ENCODE results near the gene ACP7.

Gene ACP7

GRCh38 chr19:39125554-39126311 lies 41.6 kb downstream of the ACP7 start, which contains the start of gene PAK4:
Gene PAK4, plus strand, starts transcription at chr19:39125786. Its CDS starts 43,768 bp downstream, at chr19:39169554.
- Mint-ChIP-seq H3K36me3 (peaks cover 2% of the 10 kb centered on the region), H3K27me3 (peaks cover 17% of the 10 kb centered on the region), H3K27ac (peak within 1 kb of the TSS; percentile 94), H3K4me1 (peaks cover 46% of the 10 kb centered on the region), H3K9me3 (no peaks in the 10 kb centered on the region), H3K4me3 (peak within 1 kb of the TSS; percentile 98)
- peak; percentile 98 for DNase-seq
- CTCF ChIA-PET, result no interaction called here

- Mint-ChIP-seq H3K27ac (peak overlapping the region; percentile 94), H3K27me3 (peaks cover 13% of the 10 kb centered on the region), H3K4me3 (peak overlapping the region; percentile 98), H3K36me3 (peaks cover 2% of the 10 kb centered on the region), H3K4me1 (peaks cover 47% of the 10 kb centered on the region), H3K9me3 (no peaks in the 10 kb centered on the region)
- CTCF ChIA-PET, result no interaction called here
- no peak for DNase-seq
Observed at GRCh38 chr19:39126312-39127187, 42.4 kb downstream of the ACP7 start.

- peaks cover 2% of the 10 kb centered on the region for H3K36me3 Mint-ChIP-seq
- CTCF ChIA-PET, result no interaction called here
- peaks cover 6% of the 10 kb centered on the region for H3K27me3 Mint-ChIP-seq
- DNase-seq, result no peak
- H3K4me1 Mint-ChIP-seq, result peaks cover 36% of the 10 kb centered on the region
- peak overlapping the region; percentile 98 for H3K4me3 Mint-ChIP-seq
- H3K27ac Mint-ChIP-seq, result no peak overlapping the region
- no peaks in the 10 kb centered on the region for H3K9me3 Mint-ChIP-seq
Observed at GRCh38 chr19:39127812-39128515, 43.8 kb downstream of the ACP7 start.

- no peak for DNase-seq
- Mint-ChIP-seq H3K27ac (no peak overlapping the region), H3K4me3 (no peak overlapping the region), H3K4me1 (peaks cover 36% of the 10 kb centered on the region), H3K36me3 (peaks cover 2% of the 10 kb centered on the region), H3K9me3 (no peaks in the 10 kb centered on the region), H3K27me3 (peaks cover 2% of the 10 kb centered on the region)
- CTCF ChIA-PET, result no interaction called here
Observed at GRCh38 chr19:39128516-39129079, 44.4 kb downstream of the ACP7 start.

- CTCF ChIA-PET, result no interaction called here
- H3K4me1 Mint-ChIP-seq, result peaks cover 35% of the 10 kb centered on the region
- H3K4me3 Mint-ChIP-seq, result no peak overlapping the region
Observed at GRCh38 chr19:39129116-39129515, 44.9 kb downstream of the ACP7 start.

GRCh38 chr19:39130337-39131254 lies 46.4 kb downstream of the ACP7 start:
- CTCF ChIA-PET, result no interaction called here
- Mint-ChIP-seq H3K4me1 (peaks cover 25% of the 10 kb centered on the region), H3K27ac (no peak overlapping the region), H3K9me3 (no peaks in the 10 kb centered on the region), H3K4me3 (no peak overlapping the region), H3K27me3 (no peaks in the 10 kb centered on the region), H3K36me3 (peaks cover under 1% of the 10 kb centered on the region)
- DNase-seq, result no peak

More at GRCh38 chr19:39129116-39129515, 44.9 kb downstream of the ACP7 start:
- H3K9me3 Mint-ChIP-seq, result no peaks in the 10 kb centered on the region
- no peak overlapping the region for H3K27ac Mint-ChIP-seq
- no peak for DNase-seq
- H3K27me3 Mint-ChIP-seq, result no peaks in the 10 kb centered on the region
- peaks cover 2% of the 10 kb centered on the region for H3K36me3 Mint-ChIP-seq

GRCh38 chr19:39131255-39131755 lies 47.1 kb downstream of the ACP7 start:
- Mint-ChIP-seq H3K27ac (no peak overlapping the region), H3K36me3 (no peaks in the 10 kb centered on the region), H3K4me3 (no peak overlapping the region), H3K4me1 (peaks cover 18% of the 10 kb centered on the region), H3K27me3 (no peaks in the 10 kb centered on the region), H3K9me3 (no peaks in the 10 kb centered on the region)
- CTCF ChIA-PET, result no interaction called here
- no peak for DNase-seq

- no peak overlapping the region for H3K27ac Mint-ChIP-seq
- no peak overlapping the region for H3K4me3 Mint-ChIP-seq
- CTCF ChIA-PET, result no interaction called here
- no peak for DNase-seq
- no peaks in the 10 kb centered on the region for H3K36me3 Mint-ChIP-seq
- H3K9me3 Mint-ChIP-seq, result no peaks in the 10 kb centered on the region
- no peaks in the 10 kb centered on the region for H3K27me3 Mint-ChIP-seq
- peaks cover 10% of the 10 kb centered on the region for H3K4me1 Mint-ChIP-seq
Observed at GRCh38 chr19:39132344-39132969, 48.3 kb downstream of the ACP7 start.

GRCh38 chr19:39133431-39134270 lies 49.5 kb downstream of the ACP7 start:
- Mint-ChIP-seq H3K36me3 (no peaks in the 10 kb centered on the region), H3K4me3 (no peak overlapping the region), H3K4me1 (peaks cover 6% of the 10 kb centered on the region), H3K9me3 (no peaks in the 10 kb centered on the region), H3K27ac (no peak overlapping the region), H3K27me3 (no peaks in the 10 kb centered on the region)
- DNase-seq, result no peak
- CTCF ChIA-PET, result no interaction called here

GRCh38 chr19:39135701-39136100 lies 51.5 kb downstream of the ACP7 start:
- no peaks in the 10 kb centered on the region for H3K27me3 Mint-ChIP-seq
- CTCF ChIA-PET, result no interaction called here
- H3K27ac Mint-ChIP-seq, result no peak overlapping the region
- H3K4me1 Mint-ChIP-seq, result peaks cover 5% of the 10 kb centered on the region
- H3K4me3 Mint-ChIP-seq, result no peak overlapping the region
- no peaks in the 10 kb centered on the region for H3K36me3 Mint-ChIP-seq
- H3K9me3 Mint-ChIP-seq, result no peaks in the 10 kb centered on the region
- DNase-seq, result no peak

GRCh38 chr19:39136225-39136940 lies 52.2 kb downstream of the ACP7 start:
- Mint-ChIP-seq H3K4me1 (peaks cover 4% of the 10 kb centered on the region), H3K4me3 (no peak overlapping the region), H3K27me3 (no peaks in the 10 kb centered on the region), H3K36me3 (no peaks in the 10 kb centered on the region), H3K27ac (no peak overlapping the region), H3K9me3 (no peaks in the 10 kb centered on the region)
- CTCF ChIA-PET, result no interaction called here
- no peak for DNase-seq

GRCh38 chr19:39137131-39137530 lies 53.0 kb downstream of the ACP7 start:
- H3K4me1 Mint-ChIP-seq, result peaks cover 4% of the 10 kb centered on the region
- no peak for DNase-seq
- no peaks in the 10 kb centered on the region for H3K36me3 Mint-ChIP-seq
- no peak overlapping the region for H3K4me3 Mint-ChIP-seq
- H3K27me3 Mint-ChIP-seq, result no peaks in the 10 kb centered on the region
- H3K9me3 Mint-ChIP-seq, result no peaks in the 10 kb centered on the region
- H3K27ac Mint-ChIP-seq, result no peak overlapping the region
- CTCF ChIA-PET, result no interaction called here
